Right lobe of liver (tissue), 4 donors: ENCODE results near the gene SNTA1.

ENCODE experiments used
- POLR2A ChIP-seq: fragments of 450-650 bp; IDR thresholded peaks from one replicate; pipeline ENCODE4 v1.6.1; 2017; ENCODE audit warnings: antibody characterized with exemption, mild to moderate bottlenecking
- TF ChIP-seq, protein P1 (sequence below), 4 donors: fragments of 200-600 bp in 3 of 4; fragments of 450-650 bp in 1 of 4; IDR thresholded peaks; one replicate each; pipeline versions ENCODE4 v1.5.1 to v1.8.0; 2016 to 2022; ENCODE audit warnings: antibody characterized with exemption in 4 of 4, mild to moderate bottlenecking in 2 of 4
- donor health status: DM: no; HTN: no; CAD: no.
- donor health status: DM: no; HTN: no; CAD: no.
- donor health status: DM: no; HTN: yes; CAD: no.

DNA sequence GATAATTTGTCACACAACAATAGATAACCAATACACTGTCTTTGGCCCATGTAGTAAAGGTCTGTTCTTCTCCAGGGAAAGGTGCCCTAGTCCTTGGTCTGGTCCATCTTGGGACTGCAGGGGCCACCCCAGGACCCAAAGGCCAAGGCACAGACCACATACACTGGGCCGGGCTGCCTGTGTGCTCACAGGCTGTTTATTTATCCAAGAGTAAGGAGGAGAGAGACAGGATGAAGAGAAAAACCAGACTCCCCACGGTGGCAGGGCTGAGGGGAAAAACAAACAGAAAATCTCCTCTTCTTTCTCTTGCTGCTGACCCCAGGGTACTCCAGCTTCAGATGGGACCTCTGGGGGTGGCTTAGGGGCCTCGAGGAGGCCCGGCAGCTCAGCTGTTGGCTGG is 35.8 kb downstream of the SNTA1 start:
- TF ChIP-seq, protein P1, sequence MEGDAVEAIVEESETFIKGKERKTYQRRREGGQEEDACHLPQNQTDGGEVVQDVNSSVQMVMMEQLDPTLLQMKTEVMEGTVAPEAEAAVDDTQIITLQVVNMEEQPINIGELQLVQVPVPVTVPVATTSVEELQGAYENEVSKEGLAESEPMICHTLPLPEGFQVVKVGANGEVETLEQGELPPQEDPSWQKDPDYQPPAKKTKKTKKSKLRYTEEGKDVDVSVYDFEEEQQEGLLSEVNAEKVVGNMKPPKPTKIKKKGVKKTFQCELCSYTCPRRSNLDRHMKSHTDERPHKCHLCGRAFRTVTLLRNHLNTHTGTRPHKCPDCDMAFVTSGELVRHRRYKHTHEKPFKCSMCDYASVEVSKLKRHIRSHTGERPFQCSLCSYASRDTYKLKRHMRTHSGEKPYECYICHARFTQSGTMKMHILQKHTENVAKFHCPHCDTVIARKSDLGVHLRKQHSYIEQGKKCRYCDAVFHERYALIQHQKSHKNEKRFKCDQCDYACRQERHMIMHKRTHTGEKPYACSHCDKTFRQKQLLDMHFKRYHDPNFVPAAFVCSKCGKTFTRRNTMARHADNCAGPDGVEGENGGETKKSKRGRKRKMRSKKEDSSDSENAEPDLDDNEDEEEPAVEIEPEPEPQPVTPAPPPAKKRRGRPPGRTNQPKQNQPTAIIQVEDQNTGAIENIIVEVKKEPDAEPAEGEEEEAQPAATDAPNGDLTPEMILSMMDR (IDR thresholded peaks at IDR 0.05) = no peak
- TF ChIP-seq POLR2A = no peak
